ENCODE data around the gene ANTXR1. TPM values are rescaled to one million over a fixed set of nuclear protein-coding genes. Genes with fewer than 3 reads are reported as not detected.
A peak's percentile ranks its signal among the peaks of the same experiment; 100 is the strongest.

ANTXR1 gene
- total RNA-seq, 3 donors from 2014 or later (not counting 1 experiment from before 2014, with no cell fraction given): not detected

DNA sequence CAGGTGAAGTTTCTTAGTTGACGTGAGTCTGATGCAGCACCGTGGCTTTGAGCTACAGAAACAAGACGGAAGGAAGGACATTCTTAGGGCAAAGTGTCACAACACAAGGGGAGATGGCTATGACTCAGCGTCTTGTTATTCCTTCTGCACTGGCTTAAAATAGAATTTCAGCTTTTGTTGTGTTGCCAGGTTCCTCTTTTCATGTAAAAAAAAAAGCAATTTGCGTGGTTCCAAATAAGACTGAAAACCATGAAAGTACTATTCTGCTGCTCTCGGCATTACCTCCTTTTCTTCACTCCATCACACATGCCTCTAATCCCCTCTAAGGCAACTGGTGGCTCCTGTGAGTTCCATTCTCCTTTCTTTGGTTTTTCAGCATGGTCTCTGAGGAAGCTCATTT lies 150.1 kb downstream of the ANTXR1 start:
- DNase-seq: peak in 1 of 2 donors; percentile 6
- WGBS (ENCODE audit: insufficient coverage): 5% methylated on average over 6 of the region's 6 CpGs
- no peaks in the 10 kb centered on the region for H3K36me3 Mint-ChIP-seq
- peaks cover 8 to 21% of the 10 kb centered on the region in 2 donors for H3K27me3 Mint-ChIP-seq (ENCODE audit: low read depth in 2 of 2)
- H3K4me1 ChIP-seq (ENCODE audit: control insufficient read depth, insufficient read depth, low read length): no peaks in the 10 kb centered on the region
- H3K4me3 ChIP-seq (ENCODE audit: low read length): no peak overlapping the region
- H3K9me3 ChIP-seq (ENCODE audit: control insufficient read depth, insufficient read depth, low read length): no peaks in the 10 kb centered on the region
- H3K27me3 ChIP-seq (ENCODE audit: control insufficient read depth, insufficient read depth, low read length): no peaks in the 10 kb centered on the region
- ATAC-seq: peak in 1 of 3 donors; percentile 48
- H3K9me3 Mint-ChIP-seq: no peaks in the 10 kb centered on the region
- no peaks in the 10 kb centered on the region for H3K36me3 ChIP-seq (ENCODE audit: control insufficient read depth, insufficient read depth, low read length)
- no peak overlapping the region for H3K27ac Mint-ChIP-seq
- no peak overlapping the region for H3K27ac ChIP-seq (ENCODE audit: low read length)
- H3K4me3 Mint-ChIP-seq: no peak overlapping the region
- intact Hi-C loops (cut with micrococcal nuclease): no loop called here
- TF ChIP-seq CTCF (IDR thresholded peaks at IDR 0.05): no peak
- peaks cover 0 to 5% of the 10 kb centered on the region in 2 donors for H3K4me1 Mint-ChIP-seq

- no peak overlapping the region for H3K4me3 Mint-ChIP-seq
- H3K27ac ChIP-seq (ENCODE audit: low read length): no peak overlapping the region
- no peak overlapping the region for H3K4me3 ChIP-seq (ENCODE audit: low read length)
- H3K36me3 ChIP-seq (ENCODE audit: control insufficient read depth, insufficient read depth, low read length): no peaks in the 10 kb centered on the region
- intact Hi-C loops (cut with micrococcal nuclease): no loop called here
- peaks cover 8 to 21% of the 10 kb centered on the region in 2 donors for H3K27me3 Mint-ChIP-seq (ENCODE audit: low read depth in 2 of 2)
- H3K27ac Mint-ChIP-seq: no peak overlapping the region
- WGBS (ENCODE audit: insufficient coverage): 60% methylated on average over 5 of the region's 7 CpGs
- no peaks in the 10 kb centered on the region for H3K27me3 ChIP-seq (ENCODE audit: control insufficient read depth, insufficient read depth, low read length)
- no peak for TF ChIP-seq CTCF (IDR thresholded peaks at IDR 0.05)
- H3K4me1 ChIP-seq (ENCODE audit: control insufficient read depth, insufficient read depth, low read length): no peaks in the 10 kb centered on the region
- H3K4me1 Mint-ChIP-seq: peaks cover 0 to 5% of the 10 kb centered on the region in 2 donors
- no peak for ATAC-seq
- DNase-seq: no peak
- H3K9me3 ChIP-seq (ENCODE audit: control insufficient read depth, insufficient read depth, low read length): no peaks in the 10 kb centered on the region
- H3K36me3 Mint-ChIP-seq: no peaks in the 10 kb centered on the region
- no peaks in the 10 kb centered on the region for H3K9me3 Mint-ChIP-seq
These were observed 150.6 kb downstream of the ANTXR1 start for GRCh38 chr2:69163556-69163955.

DNA sequence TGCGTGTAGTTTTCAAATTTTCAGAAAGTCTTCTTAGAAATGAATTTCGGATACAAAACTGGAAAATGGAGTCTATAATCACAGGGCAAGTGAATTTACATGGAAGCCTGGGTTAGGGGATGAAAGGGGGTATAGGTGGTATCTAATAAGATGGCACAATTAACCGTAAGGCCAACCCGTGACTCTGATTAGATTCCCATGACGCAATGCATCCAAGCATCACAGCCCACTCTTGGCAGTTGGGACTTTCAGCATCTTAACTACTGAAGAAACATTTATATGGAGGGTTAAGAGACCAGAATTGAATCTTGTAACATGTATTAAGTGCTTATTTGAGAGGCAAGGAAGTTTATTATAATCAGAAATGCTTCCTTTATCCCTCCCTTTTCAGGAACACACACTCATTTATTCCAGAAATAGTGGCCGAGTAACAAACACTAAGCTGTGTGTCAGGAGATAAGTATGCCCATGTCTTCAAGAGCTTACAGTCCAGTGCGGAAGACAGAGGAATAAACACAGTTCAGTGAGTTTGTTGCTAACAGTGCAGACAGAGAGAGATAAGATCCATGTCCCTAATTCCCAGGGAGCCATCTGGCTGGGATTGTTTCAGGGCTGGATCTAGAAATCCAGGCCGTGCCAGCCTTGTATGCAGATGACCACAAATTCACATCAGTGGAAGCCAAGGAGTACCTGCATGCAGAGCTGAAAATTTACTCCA lies 151.2 kb downstream of the ANTXR1 start:
- peaks cover 0 to 5% of the 10 kb centered on the region in 2 donors for H3K4me1 Mint-ChIP-seq
- peaks cover 8 to 24% of the 10 kb centered on the region in 2 donors for H3K27me3 Mint-ChIP-seq (ENCODE audit: low read depth in 2 of 2)
- no peaks in the 10 kb centered on the region for H3K4me1 ChIP-seq (ENCODE audit: control insufficient read depth, insufficient read depth, low read length)
- no peak overlapping the region for H3K27ac ChIP-seq (ENCODE audit: low read length)
- no peak for DNase-seq
- ATAC-seq: no peak
- H3K9me3 ChIP-seq (ENCODE audit: control insufficient read depth, insufficient read depth, low read length): no peaks in the 10 kb centered on the region
- WGBS (ENCODE audit: insufficient coverage): 88% methylated on average over 8 of the region's 8 CpGs
- H3K36me3 ChIP-seq (ENCODE audit: control insufficient read depth, insufficient read depth, low read length): no peaks in the 10 kb centered on the region
- no peaks in the 10 kb centered on the region for H3K36me3 Mint-ChIP-seq
- H3K4me3 Mint-ChIP-seq: no peak overlapping the region
- no peak overlapping the region for H3K4me3 ChIP-seq (ENCODE audit: low read length)
- H3K27ac Mint-ChIP-seq: no peak overlapping the region
- intact Hi-C loops (cut with micrococcal nuclease): no loop called here
- no peaks in the 10 kb centered on the region for H3K9me3 Mint-ChIP-seq
- TF ChIP-seq CTCF (IDR thresholded peaks at IDR 0.05): no peak
- no peaks in the 10 kb centered on the region for H3K27me3 ChIP-seq (ENCODE audit: control insufficient read depth, insufficient read depth, low read length)
